ENCODE measurements around the gene ELMO2.

Gene ELMO2

DNA sequence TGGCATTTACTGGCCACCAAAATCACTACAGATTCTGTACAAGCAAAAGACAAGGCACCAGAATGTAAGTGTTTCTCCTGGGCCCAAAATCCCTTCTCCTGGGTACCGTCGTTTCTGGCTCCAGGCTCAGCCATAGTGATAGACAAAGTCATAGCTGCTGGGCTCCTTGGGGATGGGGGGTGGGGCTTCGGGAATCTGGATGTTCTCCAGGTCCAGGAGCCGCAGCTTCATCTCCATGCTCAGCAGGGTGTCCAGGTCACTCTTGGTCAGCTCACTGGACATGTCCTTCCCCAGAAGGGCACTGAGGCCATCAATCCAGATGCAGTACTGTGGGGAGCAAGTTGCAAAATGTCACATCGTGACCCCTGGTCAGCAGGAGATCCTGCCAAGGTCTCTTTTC is 39.2 kb downstream of the ELMO2 start:
- DNase-seq: no peak

GRCh38 chr20:46366826-46367225 is 39.6 kb downstream of the ELMO2 start:
- DNase-seq: no peak

- DNase-seq: no peak
These were observed 40.8 kb downstream of the ELMO2 start for GRCh38 chr20:46365487-46366220.

GRCh38 chr20:46364670-46365486 is 41.5 kb downstream of the ELMO2 start:
- no peak for DNase-seq

DNA sequence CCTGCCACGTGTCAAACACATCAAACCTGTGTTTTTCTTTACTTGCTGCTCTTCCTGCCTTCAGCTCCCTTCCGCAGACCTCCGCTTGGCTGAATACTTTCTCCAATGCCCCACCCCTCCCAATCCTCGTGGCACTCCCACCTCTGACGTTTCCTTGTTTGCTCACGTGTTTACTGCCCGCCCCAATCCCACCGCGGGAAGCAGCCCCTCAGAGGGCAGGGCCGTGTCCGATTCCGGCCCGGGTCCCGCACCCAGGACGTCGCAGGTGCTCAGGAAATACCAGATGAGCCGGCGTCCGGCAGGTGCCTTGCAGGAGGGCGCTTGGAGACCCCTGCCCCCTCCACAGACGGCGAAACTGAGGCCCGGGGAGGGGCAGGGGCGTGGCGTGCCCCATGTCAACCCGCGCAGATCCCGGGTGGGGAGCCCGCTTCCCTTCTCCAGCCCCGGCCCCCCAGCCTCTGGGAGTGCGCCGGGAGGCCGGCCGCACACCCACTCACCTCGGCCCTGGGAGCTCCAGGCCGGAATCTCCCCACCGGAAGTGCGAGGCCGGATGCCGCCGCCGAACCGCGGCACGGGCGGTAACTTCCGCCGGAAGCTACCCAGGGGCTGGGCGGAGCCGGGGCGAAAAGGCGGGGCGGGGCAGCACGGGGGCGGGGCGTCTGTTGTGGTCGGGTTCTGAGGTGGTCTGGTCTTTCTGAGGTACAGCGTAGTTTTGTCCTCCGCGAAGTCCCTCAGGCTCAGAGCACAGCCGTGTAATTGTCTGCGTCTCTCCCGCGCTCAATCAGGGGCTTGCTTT is 42.3 kb downstream of the ELMO2 start:
- peak; percentile 69 to 78 for DNase-seq

DNA sequence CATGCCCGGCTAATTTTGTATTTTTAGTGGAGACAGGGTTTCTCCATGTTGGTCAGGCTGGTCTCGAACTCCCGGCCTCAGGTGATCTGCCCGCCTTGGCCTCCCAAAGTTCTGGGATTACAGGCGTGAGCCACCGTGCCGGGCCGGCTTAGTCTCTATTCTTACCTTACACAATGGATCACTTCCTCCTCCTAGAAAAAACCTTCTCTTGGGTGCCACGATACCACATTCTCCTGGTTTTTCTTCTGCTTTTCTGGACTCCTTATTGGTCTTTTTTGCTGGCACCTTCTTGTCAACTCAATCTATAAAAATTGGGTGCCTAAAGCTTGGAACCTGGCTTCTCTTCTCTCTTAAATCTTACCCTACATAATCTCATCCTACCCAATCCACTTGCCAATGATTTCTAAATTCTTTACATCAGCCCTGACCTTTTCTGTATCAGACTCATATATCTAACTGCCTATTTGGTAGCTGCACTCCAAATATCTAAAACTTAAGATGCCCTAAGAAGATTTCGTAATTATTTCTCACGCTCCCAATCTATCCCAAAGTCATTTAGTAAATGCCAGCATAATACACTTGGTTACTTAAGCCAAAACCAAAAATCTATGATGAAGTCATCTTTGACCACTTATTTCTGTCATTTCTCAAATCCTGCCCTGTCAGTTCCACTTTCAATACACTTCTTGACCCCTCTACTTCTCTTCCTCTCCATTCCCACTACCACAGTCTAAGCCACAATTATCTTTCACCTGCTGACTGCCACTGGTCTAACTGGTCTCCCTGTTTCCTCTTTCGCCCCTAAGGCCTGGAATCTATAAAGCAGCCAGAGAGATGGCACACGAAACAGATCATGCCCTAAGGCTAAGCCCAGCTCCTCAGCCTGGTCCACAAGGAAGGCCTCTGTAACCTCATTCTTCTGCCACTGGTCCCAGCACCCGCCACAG is 43.2 kb downstream of the ELMO2 start:
- DNase-seq: peak in 1 of 2 donors; percentile 70

DNA sequence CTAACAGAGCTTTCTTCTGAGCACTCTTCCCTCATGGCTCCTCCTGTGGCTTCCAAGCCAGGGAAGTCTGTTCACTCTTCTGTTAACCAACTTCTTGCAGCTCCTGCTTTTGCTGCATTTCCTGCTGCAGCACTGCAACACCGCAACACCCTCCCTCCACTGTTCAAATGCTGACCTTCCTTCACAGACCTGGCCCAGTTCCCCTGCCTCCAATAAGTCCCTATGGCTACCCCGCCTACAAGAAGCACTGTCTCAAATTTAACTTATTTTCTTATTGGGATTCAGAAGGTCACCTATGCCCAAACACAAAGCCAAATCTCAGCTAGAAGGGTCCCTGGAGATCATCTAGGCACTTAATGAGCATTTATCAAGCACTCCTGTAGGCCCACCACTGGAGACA is 44.6 kb downstream of the ELMO2 start:
- no peak for DNase-seq

GRCh38 chr20:46361381-46361780 is 45.0 kb downstream of the ELMO2 start:
- no peak for DNase-seq

GRCh38 chr20:46359233-46359751 is 47.1 kb downstream of the ELMO2 start:
- no peak for DNase-seq

- no peak for DNase-seq
These were observed 47.9 kb downstream of the ELMO2 start for GRCh38 chr20:46358346-46359058.

DNA sequence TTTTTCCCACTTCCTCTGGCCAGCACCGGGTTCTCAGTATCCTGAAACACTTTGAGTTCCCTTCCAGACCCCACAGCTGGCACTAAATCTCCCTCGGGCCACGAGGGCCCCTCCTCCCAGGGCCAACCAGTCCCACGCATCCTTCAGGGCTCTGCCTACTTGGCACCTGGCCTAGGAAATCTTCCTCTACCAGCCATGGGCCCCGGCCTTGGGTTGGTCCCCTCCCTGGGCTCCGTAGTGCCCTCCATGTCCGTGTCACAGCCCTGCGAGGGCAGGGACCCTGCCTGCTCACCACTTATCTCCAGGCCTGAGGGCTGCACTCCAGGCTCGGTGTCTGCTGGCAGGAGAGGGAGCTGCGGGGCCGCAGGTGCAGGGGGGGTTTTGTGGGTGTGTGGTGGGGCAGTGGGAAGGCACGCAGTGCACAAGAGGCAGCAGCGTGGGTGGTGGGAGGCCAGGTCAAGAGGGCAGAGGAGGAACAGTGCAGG is 49.3 kb downstream of the ELMO2 start:
- no peak for DNase-seq

- no peak for DNase-seq
These were observed 50.0 kb downstream of the ELMO2 start for GRCh38 chr20:46356195-46357029.

DNA sequence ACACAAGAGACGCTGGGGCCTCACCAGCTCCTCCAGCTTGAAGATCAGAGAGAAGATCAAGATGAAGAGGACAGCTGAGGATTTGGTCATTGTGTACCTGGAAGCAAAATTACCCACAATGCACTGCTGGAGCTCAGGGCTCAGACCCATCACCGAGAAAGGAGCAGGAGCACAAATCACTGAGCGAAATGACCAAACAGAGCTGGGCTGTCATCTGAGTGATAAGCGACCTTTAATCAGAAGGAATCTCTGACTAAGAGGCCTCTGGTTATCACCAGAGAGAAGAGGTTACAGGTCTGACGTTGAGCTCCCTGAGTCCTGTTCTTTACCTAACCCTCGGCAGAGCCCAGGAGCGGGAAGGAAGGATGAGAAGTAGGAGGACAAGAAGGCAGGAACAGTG is 50.6 kb downstream of the ELMO2 start:
- no peak for DNase-seq

DNA sequence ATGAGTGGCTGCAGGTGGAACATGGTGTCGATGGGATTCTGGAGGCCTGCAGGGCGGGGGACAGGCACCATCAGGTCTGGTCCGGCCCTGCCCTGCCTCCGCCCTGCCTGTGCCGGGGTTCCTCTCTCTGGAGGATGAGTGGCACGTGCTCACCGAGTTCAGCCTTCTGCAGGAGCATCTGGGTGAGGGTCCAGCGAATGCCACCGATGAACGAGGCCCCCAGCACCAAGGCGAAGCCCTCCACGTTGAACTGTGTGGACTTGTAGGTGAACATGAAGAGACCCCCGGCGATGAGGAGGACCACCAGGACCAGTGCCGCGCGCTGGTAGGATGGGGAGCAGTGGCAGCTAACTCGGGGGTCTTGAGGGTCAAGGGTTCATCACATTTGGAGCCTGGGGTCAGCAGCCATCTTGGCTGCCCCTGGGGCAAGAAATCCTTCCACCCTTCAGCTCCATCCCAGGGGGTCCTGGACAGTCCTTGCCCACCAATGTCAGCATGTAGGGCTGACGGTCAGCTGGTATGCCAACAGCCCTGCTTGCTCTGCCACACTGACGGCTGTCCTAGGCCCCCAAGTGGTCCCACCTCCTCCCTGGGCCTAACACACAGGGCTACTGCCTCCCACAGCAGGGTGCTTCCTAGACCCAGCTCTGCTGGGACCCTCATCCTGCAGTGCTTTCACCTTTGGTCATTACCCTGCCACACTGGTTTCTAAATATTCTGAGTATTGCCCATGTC is 51.3 kb downstream of the ELMO2 start:
- no peak for DNase-seq

- no peak for DNase-seq
These were observed 52.2 kb downstream of the ELMO2 start for GRCh38 chr20:46354207-46354555.

DNA sequence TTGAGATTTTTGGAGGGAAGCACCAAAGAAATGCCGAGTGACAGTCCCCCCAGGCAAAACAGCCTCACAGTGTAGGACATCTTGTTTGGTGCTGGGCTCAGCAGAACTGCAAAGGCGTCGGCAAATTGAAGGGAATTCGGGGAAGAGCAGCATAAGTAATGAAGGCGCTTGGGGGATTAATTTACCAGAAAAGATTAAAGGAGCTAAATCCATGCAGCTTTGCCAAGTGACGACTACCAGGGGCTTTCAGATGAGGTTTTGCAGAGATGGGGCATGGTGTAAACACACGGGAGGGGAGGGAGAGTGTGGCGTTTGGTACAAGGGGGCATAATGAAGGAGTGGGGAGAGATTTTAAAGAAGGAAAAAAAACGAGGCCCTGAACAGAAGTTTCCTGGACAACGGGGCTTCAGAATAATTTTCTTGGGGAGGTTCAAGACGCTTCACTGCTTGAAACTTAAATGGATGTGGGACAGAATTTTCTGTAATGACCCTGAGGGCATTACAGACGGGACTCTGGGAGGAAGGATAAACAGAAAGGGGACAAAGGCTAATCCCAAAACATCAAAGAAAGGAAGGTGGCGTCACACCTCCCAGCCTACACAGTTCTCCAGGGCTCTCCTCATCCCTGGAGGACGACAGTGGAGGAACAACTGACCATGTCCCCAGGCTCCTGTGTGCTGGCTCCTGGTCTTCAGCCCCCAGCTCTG is 52.8 kb downstream of the ELMO2 start:
- no peak for DNase-seq

DNA sequence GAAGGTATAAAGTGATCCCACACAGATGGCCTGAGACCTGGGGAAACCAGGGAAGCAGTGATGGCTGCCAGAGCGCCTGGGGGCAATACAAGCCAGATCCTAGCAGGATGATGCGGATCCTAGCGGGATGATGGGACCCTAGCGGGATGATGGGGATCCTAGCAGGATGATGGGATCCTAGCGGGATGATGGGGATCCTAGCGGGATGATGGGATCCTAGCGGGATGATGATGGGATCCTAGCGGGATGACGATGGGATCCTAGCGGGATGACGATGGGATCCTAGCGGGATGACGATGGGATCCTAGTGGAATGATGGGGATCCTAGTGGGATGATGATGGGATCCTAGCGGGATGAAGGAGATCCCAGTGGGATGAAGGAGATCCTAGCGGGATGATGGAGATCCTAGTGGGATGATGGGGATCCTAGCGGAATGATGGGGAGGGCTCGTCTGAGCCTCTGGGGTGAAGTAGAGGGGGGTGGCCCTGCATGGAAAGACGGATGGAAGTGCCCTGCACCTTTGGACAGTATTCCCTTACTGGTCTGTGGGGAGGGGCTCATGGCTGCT is 54.0 kb downstream of the ELMO2 start:
- no peak for DNase-seq

DNA sequence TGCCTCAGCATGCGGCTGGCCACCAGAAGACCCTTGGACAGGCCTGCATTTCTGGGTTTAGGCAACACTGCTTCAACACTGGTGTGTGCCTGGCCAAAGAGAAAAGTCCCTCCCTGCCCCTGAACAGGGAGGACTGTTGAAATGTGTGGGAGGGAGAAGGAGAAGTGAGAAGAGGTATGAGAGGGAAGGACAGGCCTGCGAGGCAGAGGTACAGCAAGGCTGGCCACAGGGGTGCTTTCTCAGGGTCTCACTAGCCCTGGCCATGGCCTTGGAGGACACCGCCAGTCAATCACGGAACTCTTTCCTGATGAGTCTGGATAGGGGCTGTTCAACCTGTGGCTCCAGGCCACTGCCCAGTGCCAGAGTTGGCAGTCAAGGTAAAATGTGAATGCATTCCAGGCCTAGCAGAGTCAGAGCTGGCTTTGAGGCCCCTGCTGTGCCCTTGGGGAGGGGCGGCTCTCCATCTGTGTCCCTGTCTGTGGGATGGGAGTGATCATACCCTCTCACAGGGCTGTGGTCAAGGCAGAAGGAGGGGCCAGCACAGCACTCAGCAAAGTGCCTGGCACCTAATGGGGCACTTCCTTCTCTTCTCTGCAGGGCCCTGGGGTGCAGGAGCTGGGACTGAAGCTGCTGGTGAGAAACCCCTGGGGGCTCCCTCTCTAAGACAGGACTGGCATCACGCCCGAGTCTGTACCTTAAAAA is 54.9 kb downstream of the ELMO2 start:
- no peak for DNase-seq
